DMS 273 treated with DMSO at 0.1 percent for 48 hours (cell line): ENCODE data around the gene RBM47.
"Not testable (repeated sequence)": the region's sequence is repeated elsewhere in the genome, so short reads cannot be mapped to it uniquely, and the experiment has no call there.

Experiments used
- DNase-seq: peaks from one replicate; lab custom pipeline; 2025; lab: John Stamatoyannopoulos, UW

RBM47 gene

DNA sequence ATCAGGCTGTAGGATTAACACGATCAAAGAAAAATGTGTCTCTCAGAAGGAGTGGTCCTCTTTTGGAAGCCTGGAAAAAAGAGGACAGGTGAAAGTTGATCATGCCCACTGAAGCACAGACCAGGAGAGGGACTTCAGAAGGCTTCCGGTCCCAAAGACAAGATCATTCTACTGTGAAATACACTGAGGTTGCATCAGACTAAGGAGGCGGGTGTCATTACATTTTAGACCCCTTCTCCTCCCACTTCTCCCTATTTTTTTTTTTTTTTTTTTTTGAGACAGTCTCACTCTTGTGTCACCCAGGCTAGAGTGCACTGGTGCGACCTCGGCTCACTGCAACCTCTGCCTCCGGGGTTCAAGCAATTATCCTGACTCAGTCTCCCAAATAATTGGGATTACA is 67.5 kb downstream of the RBM47 start:
- DNase-seq = no peak

DNA sequence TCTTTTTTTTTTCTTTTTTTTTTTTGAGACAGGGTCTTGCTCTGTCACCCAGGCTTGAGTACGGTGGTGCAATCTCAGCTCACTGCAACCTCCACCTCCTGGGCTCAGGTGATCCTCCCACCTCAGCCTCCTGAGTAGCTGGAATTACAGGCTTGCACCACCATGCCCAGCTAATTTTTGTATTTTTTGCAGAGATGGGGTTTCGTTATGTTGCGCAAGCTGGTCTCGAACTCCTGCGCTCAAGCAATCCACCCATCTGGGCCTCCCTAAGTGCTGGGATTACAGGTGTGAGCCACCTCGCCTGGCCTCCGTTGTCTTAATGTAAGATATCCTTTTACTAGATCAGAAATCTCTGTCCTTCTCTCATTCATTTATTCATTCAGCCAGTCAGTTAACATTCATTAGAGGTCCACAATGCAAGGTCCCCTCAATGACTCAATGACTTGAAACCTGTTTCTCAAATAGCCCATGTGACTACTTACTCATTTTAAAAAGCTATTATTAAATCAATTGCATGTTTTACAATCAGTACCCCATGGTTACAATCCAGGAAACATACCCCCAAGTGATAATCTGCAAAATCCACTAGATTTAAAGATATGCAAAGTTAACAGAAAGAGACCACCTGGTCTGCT is 68.0 kb downstream of the RBM47 start:
- not testable (repeated sequence) for DNase-seq

DNA sequence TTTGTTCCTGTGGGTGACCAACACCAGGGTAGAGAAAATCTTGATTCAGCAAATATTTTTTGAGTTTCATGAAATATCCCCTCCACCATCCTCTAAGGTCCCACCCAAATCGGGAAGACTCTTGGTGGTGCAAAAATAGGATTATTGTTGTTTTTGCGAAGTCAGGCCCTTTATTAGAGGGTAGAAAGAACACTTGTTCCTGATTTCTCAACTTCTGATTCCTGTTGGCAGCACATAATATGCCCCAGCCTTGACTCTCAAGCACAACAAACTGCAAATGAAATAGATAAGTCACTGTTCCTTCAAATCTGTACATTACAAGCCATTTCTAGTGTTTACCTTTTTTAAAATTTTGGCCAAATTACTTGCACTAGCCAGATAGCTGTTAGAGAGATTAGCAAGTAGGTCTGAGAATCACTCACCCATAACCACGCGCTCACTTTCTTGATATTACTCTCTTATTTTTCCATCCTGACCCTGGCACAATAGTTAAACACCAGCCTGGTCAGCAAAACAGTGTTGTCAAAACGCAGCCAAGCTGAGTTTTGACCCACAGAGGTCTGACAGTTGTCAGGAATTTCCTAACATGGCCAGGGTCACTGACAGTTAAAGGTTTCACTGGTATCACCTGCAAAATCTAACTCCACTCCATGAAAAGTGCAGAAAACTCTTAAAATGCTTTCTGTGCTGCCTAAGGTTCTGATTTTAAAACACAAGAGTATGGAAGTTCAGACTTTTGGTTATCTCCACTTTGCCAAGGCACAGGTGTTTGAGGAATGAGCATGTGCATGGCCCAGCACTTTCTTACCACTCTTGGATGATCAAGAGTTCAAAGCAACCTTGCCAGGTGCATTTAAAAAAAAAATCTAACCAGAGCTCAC is 69.8 kb downstream of the RBM47 start:
- DNase-seq = no peak

DNA sequence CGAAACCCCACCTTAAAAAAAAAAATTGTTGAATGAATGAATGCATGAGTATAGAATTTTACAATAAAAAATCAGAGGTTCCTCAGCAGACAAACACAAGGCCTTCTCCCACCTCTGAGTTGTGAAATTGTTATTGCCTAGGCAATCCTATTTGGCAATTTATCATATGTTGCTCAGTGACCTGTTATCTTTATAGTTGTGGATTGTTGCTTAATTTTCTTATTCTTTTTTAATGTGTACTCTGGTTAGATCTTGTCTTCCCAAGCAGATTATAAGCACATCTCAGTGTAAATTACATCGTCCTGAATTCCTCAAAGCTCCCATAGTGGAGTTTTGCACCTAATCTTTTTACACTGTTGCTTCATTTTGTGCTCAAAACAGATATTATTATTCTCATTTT is 71.9 kb downstream of the RBM47 start:
- no peak for DNase-seq

DNA sequence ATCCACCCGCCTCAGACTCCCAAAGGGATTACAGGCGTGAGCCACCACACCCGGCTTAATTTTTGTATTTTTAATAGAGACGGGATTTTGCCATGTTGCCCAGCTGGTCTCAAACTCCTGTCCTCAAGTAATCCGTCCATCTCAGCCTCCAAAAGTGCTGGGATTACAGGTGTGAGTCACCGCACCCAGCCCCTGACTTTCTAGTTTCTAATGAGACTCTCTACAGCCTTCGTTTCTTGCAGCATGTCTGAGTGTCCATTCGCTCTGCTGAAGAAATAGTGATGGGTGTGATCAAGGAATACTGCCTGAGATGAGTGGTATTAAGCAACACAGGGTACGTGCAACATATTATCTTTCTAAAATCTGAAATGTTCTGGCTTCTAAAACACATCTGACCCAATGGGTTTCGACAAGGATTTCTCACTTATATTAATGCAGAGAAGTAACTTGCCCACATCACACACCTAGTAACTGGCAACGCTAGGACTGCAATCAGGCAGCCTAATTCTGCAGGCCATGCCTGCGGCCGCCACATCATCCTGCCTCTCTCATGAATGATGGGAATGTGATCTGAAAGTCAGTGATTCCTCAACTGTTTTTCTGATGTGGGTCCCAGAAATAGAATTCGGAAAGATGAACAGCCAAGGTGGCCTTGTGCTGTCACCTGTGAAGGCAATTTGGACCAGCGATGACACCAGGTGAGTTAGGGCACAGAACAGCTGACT is 74.3 kb downstream of the RBM47 start:
- no peak for DNase-seq

DNA sequence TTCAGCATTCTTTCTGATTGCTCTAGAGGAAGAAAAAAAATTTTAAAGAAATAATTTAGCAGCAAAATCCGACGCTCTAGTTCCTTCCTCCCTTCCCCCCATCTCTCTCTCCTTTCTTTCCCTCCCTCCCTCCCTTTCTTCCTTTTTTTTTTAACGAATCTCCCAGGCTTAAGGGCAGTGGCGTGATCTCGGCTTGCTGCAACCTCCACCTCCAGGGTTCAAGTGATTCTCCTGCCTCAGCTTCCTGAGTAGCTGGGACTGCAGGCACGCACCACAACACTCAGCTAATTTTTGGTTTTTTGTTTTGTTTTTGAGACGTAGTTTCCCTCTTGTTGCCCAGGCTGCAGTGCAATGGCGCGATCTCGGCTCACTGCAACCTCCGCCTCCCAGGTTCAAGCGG is 75.0 kb downstream of the RBM47 start:
- not testable (repeated sequence) for DNase-seq

DNA sequence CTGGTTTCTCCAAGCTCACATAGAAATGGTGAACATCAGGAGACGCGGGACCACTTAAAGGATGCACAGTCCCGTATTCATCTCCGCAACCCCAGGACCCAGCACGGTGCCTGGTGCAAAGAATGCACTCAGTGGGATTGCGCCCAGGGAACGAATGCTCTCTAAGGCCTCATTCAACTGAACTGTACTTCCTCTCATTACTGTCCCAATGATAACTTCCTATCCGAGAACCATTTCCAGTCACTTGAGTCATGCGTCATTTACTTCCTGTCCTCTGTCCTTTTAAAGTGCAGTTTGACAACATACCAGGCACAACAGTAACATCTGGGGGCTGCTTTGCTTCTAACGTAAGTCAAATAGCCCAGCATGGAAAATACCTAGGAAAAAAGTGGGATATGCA is 75.7 kb downstream of the RBM47 start:
- DNase-seq = no peak

DNA sequence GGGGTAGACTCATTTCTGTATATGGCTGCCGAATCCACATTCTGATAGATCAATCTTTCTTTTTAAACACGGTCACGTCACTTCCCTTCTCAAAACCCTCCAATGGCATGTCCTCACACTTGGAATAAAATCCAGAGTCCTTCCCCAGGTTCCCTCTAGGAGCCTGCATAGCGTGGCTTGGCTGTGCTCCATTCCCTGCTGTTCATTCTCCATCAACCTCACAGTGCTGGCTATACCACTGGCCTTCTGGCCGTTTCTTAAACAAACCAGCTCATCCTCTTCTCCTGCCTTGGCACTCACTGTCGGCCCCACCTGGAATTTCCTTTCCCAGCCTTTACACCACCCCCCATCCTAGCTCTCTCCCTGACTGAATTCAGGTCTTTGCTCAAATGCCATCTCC is 77.1 kb downstream of the RBM47 start:
- DNase-seq = no peak

DNA sequence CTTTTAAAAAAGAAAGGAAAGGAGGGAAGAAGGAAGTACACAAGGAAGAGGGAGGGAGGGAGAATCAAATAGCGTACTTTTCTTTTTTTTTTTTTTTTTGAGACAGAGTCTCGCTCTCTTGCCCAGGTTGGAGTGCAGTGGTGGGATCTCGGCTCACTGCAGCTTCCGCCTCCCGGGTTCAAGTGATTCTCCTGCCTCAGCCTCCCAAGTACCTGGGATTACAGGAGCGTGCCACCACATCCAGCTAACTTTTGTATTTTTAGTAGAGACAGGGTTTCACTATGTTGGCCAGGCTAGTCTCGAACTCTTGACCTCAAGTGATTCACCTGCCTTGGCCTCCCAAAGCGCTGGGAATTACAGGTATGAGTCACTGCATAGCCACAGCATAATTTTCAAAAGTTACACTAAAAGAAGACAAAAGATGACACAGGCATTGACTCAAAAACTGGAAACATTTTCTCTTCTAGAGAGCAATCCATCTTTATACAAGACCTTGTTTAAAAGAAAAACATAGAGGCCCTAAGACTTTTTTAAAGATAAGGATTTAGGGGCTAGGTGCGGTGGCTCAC is 78.0 kb downstream of the RBM47 start:
- DNase-seq = not testable (repeated sequence)

DNA sequence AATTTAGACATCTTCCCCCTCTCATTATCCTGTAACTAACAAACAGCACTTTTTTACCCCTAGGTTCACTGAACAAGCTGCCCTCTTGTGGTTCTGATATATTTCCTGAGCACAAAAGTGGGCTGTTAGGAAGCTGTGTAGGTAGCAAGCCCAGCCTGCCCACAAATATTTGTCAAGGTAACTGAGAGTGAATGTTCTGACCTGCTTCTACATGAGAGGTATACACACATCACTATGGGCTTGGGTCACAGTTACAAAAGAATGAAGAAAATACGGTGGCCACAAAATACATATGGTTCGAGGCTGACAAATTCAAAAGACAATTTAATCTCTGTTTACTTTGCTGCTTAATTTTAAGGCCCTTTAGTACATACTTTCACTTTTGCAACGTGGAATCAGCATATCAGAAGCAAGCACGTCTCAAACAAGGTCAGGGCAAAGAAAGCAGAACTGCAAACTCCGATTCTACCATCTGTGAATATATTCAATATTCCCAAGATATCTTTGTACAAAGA is 78.7 kb downstream of the RBM47 start:
- DNase-seq = no peak

DNA sequence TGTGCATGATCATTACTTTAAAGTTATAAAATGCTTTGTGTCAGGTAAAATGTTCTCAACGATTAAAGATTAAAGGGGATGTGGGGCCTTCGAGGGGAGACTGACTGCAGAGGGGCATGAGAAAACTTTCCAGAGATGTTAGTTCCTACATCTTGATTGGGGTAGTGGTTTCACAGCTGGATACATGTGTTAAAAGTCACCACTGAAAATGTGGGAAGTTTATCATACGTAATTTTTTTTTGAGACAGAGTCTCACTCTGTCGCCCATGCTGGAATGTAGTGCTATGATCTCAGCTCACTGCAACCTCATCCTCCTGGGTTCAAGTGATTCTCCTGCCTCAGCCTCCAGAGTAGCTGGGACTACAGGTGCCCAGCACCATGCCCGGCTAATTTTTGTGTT is 79.5 kb downstream of the RBM47 start:
- no peak for DNase-seq

DNA sequence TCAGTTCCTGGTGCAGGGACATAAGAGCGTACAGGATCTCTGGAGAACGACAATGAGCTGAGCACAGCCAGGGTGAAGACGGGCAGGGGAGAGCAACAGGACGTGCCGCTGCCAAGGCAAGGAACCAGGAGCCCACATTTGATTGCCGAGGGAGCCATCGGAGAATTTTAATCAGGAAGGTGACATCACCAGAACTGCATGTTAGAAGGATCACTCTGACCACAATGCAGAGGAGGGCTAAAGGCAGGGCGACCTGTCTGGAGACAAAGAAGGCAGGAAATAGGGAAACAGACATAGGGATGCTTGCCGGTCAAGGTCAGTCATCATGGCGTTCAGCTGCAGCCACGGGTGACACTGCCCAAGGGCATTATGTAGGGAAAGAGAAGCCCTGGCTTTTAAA is 81.4 kb downstream of the RBM47 start:
- no peak for DNase-seq

DNA sequence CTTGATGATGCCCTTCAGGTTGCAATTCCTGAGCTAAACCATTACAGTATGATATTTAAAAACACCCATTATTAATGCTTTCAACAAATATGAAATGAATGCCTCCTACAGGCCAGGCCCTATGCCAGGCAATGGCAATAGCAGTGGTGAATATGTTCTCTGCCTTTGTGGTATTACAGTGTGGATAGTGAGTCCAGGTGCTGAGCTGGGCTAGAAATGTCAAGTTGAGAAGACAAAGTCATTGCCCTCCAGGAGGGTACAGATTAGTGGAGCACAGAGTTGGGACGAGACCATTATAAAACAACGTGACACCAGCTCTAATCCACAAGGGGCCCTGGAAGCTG is 81.9 kb downstream of the RBM47 start:
- DNase-seq = no peak

DNA sequence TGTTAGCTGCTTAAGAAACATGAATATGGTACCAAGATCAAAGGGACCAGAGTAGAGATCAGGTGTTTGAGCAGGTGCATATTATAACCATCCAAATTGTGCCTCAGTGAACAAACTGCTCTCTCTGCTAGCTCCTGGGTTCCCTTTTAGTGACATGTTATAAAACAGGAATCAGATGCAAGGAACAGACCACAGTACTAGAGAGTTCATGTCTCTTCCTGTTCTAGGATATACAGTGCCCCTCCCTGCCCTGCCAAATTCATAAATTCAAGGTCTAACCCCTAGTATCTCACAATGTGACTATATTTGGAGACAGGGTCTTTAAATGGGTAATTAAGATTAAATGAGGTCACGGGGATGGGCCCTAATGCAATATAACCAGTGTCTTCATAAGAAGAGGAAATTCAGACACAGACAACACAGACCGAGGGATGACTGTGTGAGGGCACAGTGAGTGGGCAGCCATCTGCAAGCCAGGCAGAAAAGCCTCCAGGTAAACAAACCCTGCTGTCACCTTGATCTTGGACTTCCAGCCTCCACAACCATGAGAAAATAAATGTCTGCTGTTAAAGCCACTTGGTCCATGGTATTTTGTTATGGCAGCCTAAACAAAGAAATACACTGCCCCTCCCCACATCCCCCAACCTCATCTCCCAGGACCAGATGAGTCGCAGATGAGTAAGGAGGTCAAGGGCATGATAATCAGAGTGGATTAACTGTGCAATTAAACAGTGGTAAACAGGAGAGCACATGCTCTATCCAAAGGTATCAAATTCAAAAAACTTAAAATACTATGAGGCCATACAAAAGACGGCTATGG is 82.5 kb downstream of the RBM47 start:
- DNase-seq = no peak

DNA sequence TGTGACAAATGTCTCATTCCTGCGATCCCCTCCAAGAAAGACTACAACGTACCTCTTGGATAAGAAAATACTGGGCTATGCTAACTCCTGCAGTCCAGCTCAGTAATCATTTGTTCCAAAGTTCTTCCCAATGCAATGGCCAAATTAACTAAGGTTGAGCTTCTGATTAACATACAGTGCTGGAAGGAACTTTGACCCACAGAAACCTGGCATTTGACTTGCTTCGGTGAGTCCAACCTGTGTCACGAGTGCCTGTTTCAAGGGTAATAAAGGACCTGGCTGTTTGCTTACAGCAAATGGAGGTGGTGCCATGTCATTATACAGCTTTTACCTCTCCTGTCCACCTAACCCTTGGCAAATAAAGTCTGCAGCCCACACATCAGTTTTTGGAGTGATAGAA is 83.2 kb downstream of the RBM47 start:
- no peak for DNase-seq

DNA sequence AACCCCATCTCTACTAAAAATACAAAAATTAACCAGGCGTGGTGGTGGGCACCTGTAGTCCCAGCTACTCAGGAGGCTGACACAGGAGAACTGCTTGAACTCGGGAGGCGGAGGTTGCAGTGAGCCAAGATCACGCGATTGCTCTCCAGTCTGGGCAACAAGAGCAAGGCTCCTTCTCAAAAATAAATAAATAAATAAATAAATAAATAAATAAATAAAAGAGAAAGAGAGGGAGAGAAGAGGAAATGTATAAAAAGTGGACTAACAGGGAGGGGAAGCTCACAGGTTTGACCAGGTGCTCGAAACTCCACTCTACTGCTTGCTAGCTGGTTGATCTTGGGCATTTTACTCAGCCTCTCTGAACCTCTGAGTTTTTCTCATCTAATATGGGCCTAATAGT is 84.2 kb downstream of the RBM47 start:
- not testable (repeated sequence) for DNase-seq

DNA sequence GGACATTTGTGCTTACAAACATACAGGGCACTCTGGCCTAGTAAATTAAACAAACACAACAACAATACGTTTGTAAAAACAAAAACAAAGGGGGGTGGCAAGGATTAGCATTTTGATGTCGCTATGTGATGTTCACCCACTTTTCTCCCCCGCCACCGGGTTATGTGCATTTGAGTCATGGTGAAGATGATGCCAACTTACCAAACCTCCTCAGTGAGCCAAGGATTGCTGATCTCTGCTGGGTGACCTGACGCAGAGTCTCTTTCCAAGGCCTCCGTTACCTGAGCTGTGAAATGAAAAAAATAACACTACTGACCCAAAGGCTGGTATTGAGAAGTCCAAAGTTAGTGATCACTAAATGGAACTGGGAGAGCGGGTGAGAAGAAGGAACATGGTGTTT is 85.4 kb downstream of the RBM47 start:
- DNase-seq = no peak

DNA sequence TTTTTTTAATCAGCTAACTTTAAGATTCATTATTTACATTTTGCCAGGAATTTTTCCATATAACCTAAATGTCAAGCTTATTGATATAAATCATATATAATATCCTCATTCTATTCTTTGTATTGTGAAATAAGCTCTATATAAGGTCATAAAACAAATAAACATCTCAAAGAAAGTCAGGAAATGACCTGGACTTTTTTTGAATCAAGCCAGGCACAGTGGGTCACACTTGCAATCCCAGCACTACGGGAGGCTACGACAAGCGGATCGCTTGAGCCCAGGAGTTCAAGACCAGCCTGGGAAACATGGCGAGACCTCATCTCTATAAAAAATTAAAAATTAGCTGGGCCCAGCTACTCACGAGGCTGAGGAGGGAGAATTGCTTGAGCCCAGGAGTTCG is 88.9 kb downstream of the RBM47 start:
- no peak for DNase-seq

DNA sequence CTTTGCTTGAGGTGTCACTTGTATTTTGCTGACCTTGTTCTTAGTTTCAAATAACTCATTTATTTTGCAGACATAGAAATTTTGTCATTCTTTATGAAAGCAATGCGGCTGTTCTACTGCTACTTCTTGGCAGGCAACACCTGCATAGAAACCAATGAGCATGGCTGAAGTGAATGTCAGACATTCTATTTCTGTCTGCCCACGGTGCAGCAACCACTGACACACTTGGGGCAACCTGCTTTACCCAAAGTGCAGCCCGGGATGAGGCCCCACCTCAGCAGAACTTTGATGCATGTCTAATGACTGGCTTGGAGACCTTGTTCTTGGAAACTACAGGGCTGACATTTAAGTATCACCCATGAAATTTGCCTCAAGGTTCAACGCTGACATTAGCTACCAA is 93.6 kb downstream of the RBM47 start:
- DNase-seq = no peak

DNA sequence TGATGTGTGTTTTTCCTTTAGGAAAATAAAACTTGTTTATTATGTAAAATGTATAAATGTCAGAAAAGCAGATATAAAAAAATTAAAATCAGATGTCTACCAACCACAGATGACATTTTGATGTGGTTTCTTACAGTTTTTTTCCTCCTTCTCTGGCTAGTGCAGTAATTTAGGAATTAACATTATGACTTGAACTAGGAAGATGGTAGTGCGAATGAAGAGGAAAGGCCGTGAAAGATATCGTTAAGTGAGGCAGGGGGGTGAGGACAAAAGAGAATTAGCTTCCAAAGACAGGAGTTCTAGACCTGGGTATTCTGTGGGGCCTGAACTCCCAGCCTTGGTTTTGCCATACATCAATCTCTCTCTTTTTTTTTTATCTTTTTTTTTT is 98.0 kb downstream of the RBM47 start:
- DNase-seq = no peak

DNA sequence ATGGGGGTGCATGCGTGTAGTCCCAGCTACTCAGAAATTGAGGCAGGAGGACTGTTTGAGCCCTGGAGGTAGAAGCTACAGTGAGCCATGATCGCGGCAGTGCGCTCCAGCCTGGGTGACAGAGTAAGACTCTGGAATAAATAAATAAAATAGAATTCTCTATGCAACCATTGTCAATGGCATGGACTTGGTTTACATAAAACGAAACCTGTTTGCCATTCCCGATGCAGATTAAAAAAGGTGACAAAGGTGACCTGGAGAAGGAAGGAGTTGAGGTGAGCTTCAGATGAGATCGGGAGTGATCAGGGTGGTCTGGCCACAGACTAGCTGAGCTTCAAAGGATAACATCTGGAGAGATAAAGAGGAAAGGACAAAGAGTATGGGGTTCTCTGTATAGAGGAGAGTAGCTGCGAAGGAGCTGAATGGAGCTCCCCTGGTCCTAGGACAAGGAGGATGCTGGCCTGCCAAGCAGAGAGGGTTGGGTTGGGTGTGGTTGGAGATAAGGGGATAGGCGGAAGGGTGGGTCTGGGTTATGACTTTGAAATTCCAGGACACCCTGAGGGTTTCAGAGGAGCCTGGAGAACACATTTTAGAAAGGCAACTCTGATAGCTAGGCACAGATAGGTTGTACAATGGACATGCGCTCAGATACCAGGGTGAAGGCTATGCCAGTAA is 98.6 kb downstream of the RBM47 start:
- no peak for DNase-seq
